Measurements from ENCODE around the gene FOXQ1. TPM values are rescaled to one million over a fixed set of nuclear protein-coding genes. Genes with fewer than 3 reads are reported as not detected.

FOXQ1 gene
- total and polyA plus RNA-seq, 2 of the 13 experiments (the other 11 are each of a cell fraction or from before 2014, with no cell fraction given), result 35.2 to 39.8 TPM

GRCh38 chr6:1325461-1326309 is 13.8 kb downstream of the FOXQ1 start (continued):
- TF ChIP-seq REST (IDR thresholded peaks at IDR 0.05; ENCODE audit: borderline replicate concordance in 1 of 2, low read depth in 1 of 2, low read length in 2 of 2) (peak in 1 of 2 experiments; percentile 10; a peak in 1 of 4 replicates), RXRA (CRISPR knock-in tag; IDR thresholded peaks at IDR 0.05) (peak; percentile 86; the same call in 1 of the 2 replicates), ZFP62 (CRISPR knock-in tag; IDR thresholded peaks at IDR 0.05) (no peak), ZNF781 (CRISPR knock-in tag; IDR thresholded peaks at IDR 0.05; ENCODE audit: borderline replicate concordance, not compliant biosample characterization) (no peak), UBTF (CRISPR knock-in tag; IDR thresholded peaks at IDR 0.05) (no peak), ZNF292 (CRISPR knock-in tag; IDR thresholded peaks at IDR 0.05; ENCODE audit: borderline replicate concordance, low read depth) (peak; percentile 64; the same call in 1 of the 2 replicates), ZBTB7A (CRISPR knock-in tag; IDR thresholded peaks at IDR 0.05) (0 out of 2 replicates have a peak, but pooled peaks have one; percentile 47), NFYB (CRISPR knock-in tag; IDR thresholded peaks at IDR 0.05) (peak; percentile 54; the same call in 1 of the 2 replicates), ARNT (IDR thresholded peaks at IDR 0.05) (no peak), PHB2 (IDR thresholded peaks at IDR 0.05; ENCODE audit: partially characterized antibody) (no peak), TP53 (CRISPR knock-in tag; conservative IDR thresholded peaks at IDR 0.05) (0 out of 2 replicates have a peak, but pooled peaks have one; percentile 38), DNMT3B (CRISPR knock-in tag; conservative IDR thresholded peaks at IDR 0.05) (no peak; the same call in 1 of the 2 replicates), ZNF766 (CRISPR knock-in tag; IDR thresholded peaks at IDR 0.05; ENCODE audit: borderline replicate concordance) (no peak), RXRB (CRISPR knock-in tag; IDR thresholded peaks at IDR 0.05; ENCODE audit: borderline replicate concordance) (peak; percentile 97), MXD3 (CRISPR knock-in tag; IDR thresholded peaks at IDR 0.05) (no peak), ZNF772 (CRISPR knock-in tag; IDR thresholded peaks at IDR 0.05) (0 out of 2 replicates have a peak, but pooled peaks have one; percentile 8), DRAP1 (CRISPR knock-in tag; IDR thresholded peaks at IDR 0.05) (no peak; the same call in 1 of the 2 replicates), HCFC1 (IDR thresholded peaks at IDR 0.05; ENCODE audit: low read depth, low read length) (no peak), ZSCAN29 (CRISPR knock-in tag; conservative IDR thresholded peaks at IDR 0.05) (0 out of 2 replicates have a peak, but pooled peaks have one; percentile 17), HIVEP1 (CRISPR knock-in tag; IDR thresholded peaks at IDR 0.05) (peak; percentile 79; the same call in 1 of the 2 replicates), ZIK1 (CRISPR knock-in tag; IDR thresholded peaks at IDR 0.05; ENCODE audit: borderline replicate concordance, low read depth) (no peak)
